ENCODE results near the gene HS6ST2. TPM values are rescaled to one million over a fixed set of nuclear protein-coding genes. Genes with fewer than 3 reads are reported as not detected.

Gene HS6ST2
- total and polyA plus RNA-seq, 4 donors: under 0.01 to 1.4 (median 0.01) TPM; not detected in 1

DNA sequence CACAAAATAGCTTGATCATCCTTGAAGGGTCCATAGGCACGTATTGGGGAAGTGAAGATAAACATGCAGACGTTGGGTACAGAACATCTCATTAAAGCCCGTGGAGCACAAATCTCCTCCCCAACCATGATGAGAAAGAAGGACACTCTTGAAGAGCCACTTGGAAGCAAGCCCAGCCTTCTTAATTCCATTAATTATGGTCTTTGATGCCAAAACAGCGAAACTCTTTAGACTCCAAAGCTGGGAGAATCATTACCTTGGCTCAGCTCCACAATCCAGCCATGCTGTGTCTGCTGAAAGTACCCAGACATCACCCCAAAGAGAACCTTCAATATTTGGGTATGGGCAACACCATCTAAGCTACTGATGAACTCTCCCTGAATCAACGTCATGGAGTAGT lies 300.6 kb downstream of the HS6ST2 start:
- WGBS: 86% methylated on average over 5 of the region's 5 CpGs
- peaks cover 0 to 3% (median 0%) of the 10 kb centered on the region in 4 donors for H3K27me3 ChIP-seq (ENCODE audit: control insufficient read depth in 4 of 4, insufficient read depth in 4 of 4, low read length in 3 of 4)

More for the DNA sequence above, 300.6 kb downstream of the HS6ST2 start:
- no peak overlapping the region for H3K4me3 ChIP-seq (ENCODE audit: low read depth in 1 of 3, low read length in 3 of 3)
- DNase-seq (ENCODE audit: low spot score): no peak
- H3K9ac ChIP-seq (ENCODE audit: low read depth in 1 of 2, low read length in 2 of 2): no peak overlapping the region
- no peak overlapping the region for H3K27ac ChIP-seq (ENCODE audit: low read depth in 1 of 2, low read length in 2 of 2)
- no peaks in the 10 kb centered on the region for H3K9me3 ChIP-seq (ENCODE audit: control insufficient read depth in 4 of 4, low read length in 3 of 4)
- no peaks in the 10 kb centered on the region for H3K36me3 ChIP-seq (ENCODE audit: control insufficient read depth in 4 of 4, insufficient read depth in 3 of 4, low read depth in 1 of 4, low read length in 3 of 4)
- TF ChIP-seq SP1 (IDR thresholded peaks at IDR 0.05) (no peak), NR2F2 (IDR thresholded peaks at IDR 0.05) (no peak), GABPA (IDR thresholded peaks at IDR 0.05 in 1 of 2, conservative IDR thresholded peaks at IDR 0.05 in 1 of 2) (no peak), FOXA2 (IDR thresholded peaks at IDR 0.05) (no peak), HNF4A (conservative IDR thresholded peaks at IDR 0.05) (no peak), HNF4G (IDR thresholded peaks at IDR 0.05) (no peak), JUND (IDR thresholded peaks at IDR 0.05) (no peak), EGR1 (IDR thresholded peaks at IDR 0.05; ENCODE audit: low read depth in 2 of 2) (no peak), TAF1 (conservative IDR thresholded peaks at IDR 0.05) (no peak), RAD21 (IDR thresholded peaks at IDR 0.05) (no peak), REST (IDR thresholded peaks at IDR 0.05) (no peak), FOXA1 (IDR thresholded peaks at IDR 0.05) (no peak), YY1 (IDR thresholded peaks at IDR 0.05) (no peak), RXRA (IDR thresholded peaks at IDR 0.05) (no peak), MAX (IDR thresholded peaks at IDR 0.05) (no peak)
- TF ChIP-seq, protein P1, sequence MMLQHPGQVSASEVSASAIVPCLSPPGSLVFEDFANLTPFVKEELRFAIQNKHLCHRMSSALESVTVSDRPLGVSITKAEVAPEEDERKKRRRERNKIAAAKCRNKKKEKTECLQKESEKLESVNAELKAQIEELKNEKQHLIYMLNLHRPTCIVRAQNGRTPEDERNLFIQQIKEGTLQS (IDR thresholded peaks at IDR 0.05): no peak
- TF ChIP-seq, protein P2, sequence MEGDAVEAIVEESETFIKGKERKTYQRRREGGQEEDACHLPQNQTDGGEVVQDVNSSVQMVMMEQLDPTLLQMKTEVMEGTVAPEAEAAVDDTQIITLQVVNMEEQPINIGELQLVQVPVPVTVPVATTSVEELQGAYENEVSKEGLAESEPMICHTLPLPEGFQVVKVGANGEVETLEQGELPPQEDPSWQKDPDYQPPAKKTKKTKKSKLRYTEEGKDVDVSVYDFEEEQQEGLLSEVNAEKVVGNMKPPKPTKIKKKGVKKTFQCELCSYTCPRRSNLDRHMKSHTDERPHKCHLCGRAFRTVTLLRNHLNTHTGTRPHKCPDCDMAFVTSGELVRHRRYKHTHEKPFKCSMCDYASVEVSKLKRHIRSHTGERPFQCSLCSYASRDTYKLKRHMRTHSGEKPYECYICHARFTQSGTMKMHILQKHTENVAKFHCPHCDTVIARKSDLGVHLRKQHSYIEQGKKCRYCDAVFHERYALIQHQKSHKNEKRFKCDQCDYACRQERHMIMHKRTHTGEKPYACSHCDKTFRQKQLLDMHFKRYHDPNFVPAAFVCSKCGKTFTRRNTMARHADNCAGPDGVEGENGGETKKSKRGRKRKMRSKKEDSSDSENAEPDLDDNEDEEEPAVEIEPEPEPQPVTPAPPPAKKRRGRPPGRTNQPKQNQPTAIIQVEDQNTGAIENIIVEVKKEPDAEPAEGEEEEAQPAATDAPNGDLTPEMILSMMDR (IDR thresholded peaks at IDR 0.05; ENCODE audit: low read depth, low read length, missing input control): no peak
- TF ChIP-seq, protein P3, sequence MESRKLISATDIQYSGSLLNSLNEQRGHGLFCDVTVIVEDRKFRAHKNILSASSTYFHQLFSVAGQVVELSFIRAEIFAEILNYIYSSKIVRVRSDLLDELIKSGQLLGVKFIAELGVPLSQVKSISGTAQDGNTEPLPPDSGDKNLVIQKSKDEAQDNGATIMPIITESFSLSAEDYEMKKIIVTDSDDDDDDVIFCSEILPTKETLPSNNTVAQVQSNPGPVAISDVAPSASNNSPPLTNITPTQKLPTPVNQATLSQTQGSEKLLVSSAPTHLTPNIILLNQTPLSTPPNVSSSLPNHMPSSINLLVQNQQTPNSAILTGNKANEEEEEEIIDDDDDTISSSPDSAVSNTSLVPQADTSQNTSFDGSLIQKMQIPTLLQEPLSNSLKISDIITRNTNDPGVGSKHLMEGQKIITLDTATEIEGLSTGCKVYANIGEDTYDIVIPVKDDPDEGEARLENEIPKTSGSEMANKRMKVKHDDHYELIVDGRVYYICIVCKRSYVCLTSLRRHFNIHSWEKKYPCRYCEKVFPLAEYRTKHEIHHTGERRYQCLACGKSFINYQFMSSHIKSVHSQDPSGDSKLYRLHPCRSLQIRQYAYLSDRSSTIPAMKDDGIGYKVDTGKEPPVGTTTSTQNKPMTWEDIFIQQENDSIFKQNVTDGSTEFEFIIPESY (IDR thresholded peaks at IDR 0.05): no peak
- no peaks in the 10 kb centered on the region for H3K4me1 ChIP-seq (ENCODE audit: control insufficient read depth in 4 of 4, insufficient read depth in 4 of 4, low read length in 3 of 4)
